AG04450 (cell line): ENCODE measurements around the gene WDR70. TPM values are rescaled to one million over a fixed set of nuclear protein-coding genes. Genes with fewer than 3 reads are reported as not detected.

ENCODE experiments used
- CTCF ChIA-PET: fragments of 300-600, 350-600 bp; formaldehyde crosslinking; extraction: SDS; loops from one replicate; lab custom pipeline; 2022; ENCODE audit warnings: antibody characterized with exemption, inconsistent platforms; lab: Charles Lee
- POLR2A ChIA-PET: fragments of 350-600 bp; formaldehyde crosslinking; extraction: SDS; loops from one replicate; lab custom pipeline; 2021; ENCODE audit warnings: antibody characterized with exemption, inconsistent platforms; lab: Yijun Ruan, JAX
- DNase-seq: peaks from one replicate; pipeline ENCODE4 v3.0.0-alpha.2; 2011; ENCODE audit warnings: low read depth, low spot score
- H3K27ac ChIP-seq: one replicate; pipeline ENCODE4 v1.5.1; 2012; ENCODE audit warnings: low read depth, low read length, control low read depth
- H3K27me3 ChIP-seq: one replicate; pipeline ENCODE4 v1.6.0; 2012; ENCODE audit warnings: low read length; ENCODE audit not compliant: control insufficient read depth, insufficient read depth
- H3K4me3 ChIP-seq: 2 replicates; pipeline ENCODE4 v1.5.1; 2011; ENCODE audit warnings: mild to moderate bottlenecking, low read depth, low read length, control low read depth
- H3K9me3 ChIP-seq: 2 replicates; pipeline ENCODE4 v1.5.1; 2012; ENCODE audit warnings: low read length; ENCODE audit not compliant: control insufficient read depth, insufficient read depth
- polyA plus RNA-seq: library from polyadenylated mRNA; depleted of rRNA; stranded (reverse); fragments of >200 nt; gene quantifications from 2 replicates; pipeline ENCODE4 v1.2.3, GENCODE V29; 2011
- TF ChIP-seq, protein P1 (sequence below): IDR thresholded peaks from 2 replicates; pipeline ENCODE4 v1.5.1; 2011; ENCODE audit warnings: low read depth, low read length, control low read depth, inconsistent platforms

Gene WDR70
- polyA plus RNA-seq, 1 experiment = 38.5 TPM

- TF ChIP-seq, protein P1, sequence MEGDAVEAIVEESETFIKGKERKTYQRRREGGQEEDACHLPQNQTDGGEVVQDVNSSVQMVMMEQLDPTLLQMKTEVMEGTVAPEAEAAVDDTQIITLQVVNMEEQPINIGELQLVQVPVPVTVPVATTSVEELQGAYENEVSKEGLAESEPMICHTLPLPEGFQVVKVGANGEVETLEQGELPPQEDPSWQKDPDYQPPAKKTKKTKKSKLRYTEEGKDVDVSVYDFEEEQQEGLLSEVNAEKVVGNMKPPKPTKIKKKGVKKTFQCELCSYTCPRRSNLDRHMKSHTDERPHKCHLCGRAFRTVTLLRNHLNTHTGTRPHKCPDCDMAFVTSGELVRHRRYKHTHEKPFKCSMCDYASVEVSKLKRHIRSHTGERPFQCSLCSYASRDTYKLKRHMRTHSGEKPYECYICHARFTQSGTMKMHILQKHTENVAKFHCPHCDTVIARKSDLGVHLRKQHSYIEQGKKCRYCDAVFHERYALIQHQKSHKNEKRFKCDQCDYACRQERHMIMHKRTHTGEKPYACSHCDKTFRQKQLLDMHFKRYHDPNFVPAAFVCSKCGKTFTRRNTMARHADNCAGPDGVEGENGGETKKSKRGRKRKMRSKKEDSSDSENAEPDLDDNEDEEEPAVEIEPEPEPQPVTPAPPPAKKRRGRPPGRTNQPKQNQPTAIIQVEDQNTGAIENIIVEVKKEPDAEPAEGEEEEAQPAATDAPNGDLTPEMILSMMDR = no peak
- Histone ChIP-seq H3K27ac (no peak overlapping the region), H3K27me3 (no peaks in the 10 kb centered on the region), H3K9me3 (no peaks in the 10 kb centered on the region), H3K4me3 (no peak overlapping the region)
- CTCF ChIA-PET = interaction anchor here (1.5 kb wide), 1 partner anchor 13 kb away, joined by 3 read pairs; no protein-coding TSS in a partner anchor
- no peak for DNase-seq
- POLR2A ChIA-PET = interaction anchor here (0.6 kb wide), 1 partner anchor 77 kb away, joined by 4 read pairs; no protein-coding TSS in a partner anchor
Observed at GRCh38 chr5:37543216-37543615, 164.1 kb downstream of the WDR70 start.

DNA sequence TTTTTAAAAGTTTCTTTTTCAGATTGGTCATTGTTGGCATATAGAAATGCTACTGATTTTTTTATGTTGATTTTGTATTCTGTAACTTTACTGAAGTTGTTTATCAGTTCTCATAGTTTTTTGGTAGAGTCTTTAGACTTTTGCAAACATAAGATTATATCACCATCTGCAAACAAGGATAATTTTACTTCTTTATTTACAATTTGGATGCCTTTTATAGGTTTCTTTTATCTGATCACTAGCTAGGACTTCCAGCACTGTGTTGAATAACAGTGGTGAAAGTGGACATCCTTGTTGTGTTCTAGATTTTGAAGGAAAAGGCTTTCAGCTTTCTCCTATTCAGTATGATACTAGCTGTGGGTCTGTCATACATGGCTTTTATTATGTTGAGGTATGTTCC is 170.3 kb downstream of the WDR70 start:
- no peak overlapping the region for H3K27ac ChIP-seq
- TF ChIP-seq, protein P1 = no peak
- no peak for DNase-seq
- no peaks in the 10 kb centered on the region; the same call in 1 of the 2 replicates for H3K9me3 ChIP-seq
- ChIA-PET POLR2A (no interaction called here), CTCF (no interaction called here)
- H3K27me3 ChIP-seq = no peaks in the 10 kb centered on the region
- H3K4me3 ChIP-seq = no peak overlapping the region

DNA sequence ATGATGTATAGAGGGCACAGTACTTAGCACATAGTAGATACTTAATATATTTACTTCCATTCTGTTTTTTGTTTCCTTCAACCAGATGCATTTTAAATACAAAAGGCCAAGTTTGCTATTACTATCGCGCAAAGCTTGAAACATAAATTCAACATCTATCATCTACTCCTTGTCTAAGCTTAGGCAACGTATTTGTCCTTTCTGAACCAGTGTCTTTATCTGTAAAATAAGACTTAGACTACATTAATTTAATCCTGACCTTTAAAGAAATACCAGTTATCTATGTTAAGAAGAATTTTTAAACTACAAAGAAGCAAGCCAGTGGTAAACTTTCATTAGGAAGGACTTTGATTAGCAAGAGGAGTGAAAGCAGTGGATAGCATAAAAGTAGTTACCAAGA is 173.0 kb downstream of the WDR70 start:
- Histone ChIP-seq H3K27ac (no peak overlapping the region), H3K9me3 (peaks cover 3% of the 10 kb centered on the region), H3K4me3 (no peak overlapping the region), H3K27me3 (no peaks in the 10 kb centered on the region)
- ChIA-PET CTCF (interaction anchor here (1.2 to 1.3 kb wide), 2 partner anchors 139 to 640 kb away, joined by 3 read pairs; no protein-coding TSS in a partner anchor), POLR2A (interaction anchor here (1.3 kb wide), 1 partner anchor 1213 kb away, joined by 3 read pairs; no protein-coding TSS in a partner anchor)
- TF ChIP-seq, protein P1 = no peak
- DNase-seq = no peak

GRCh38 chr5:37552770-37553719 is 173.9 kb downstream of the WDR70 start:
- Histone ChIP-seq H3K27me3 (no peaks in the 10 kb centered on the region), H3K27ac (no peak overlapping the region), H3K9me3 (peaks cover 3% of the 10 kb centered on the region), H3K4me3 (no peak overlapping the region)
- DNase-seq = peak; percentile 45
- CTCF ChIA-PET = interaction anchor here (1.2 to 2.0 kb wide), 4 partner anchors 8 to 640 kb away, joined by 3 to 7 read pairs (median 4); no protein-coding TSS in a partner anchor
- POLR2A ChIA-PET = interaction anchor here (1.3 kb wide), 1 partner anchor 1212 kb away, joined by 3 read pairs; no protein-coding TSS in a partner anchor
- TF ChIP-seq, protein P1 = no peak
